ENCODE results near the gene TBX3. TPM values are rescaled to one million over a fixed set of nuclear protein-coding genes. Genes with fewer than 3 reads are reported as not detected.

Gene TBX3
- total and polyA plus RNA-seq, 8 donors = 0.60 to 4.6 (median 1.7) TPM

DNA sequence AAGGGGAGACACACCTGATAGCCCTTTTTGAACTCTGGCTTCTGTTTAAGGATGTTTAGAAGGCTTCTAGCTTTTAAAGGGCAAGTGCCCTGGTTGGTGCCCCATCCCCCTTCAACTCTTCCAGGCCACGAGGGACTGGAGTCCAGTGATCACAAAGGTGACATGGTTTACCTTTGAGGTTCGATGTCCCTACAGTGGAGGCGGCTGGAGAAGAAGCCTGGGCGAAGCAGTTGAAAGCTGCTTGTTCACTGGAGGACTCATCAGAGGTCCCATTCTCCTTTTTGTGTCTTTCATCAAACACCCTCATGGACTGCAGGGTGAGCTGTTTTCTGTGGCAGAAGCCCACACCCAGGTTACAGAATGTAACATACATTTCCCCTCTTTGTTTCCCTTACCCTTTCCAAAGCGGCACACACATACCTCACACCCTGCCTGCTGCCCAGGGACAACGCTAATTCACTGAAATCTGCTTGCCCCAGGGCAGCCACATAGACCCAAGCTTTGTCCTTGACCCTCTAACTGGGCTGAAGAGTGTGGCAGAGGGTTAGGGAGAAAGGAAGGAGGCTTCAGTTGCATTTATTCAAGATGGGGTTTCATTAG lies 7.7 kb downstream of the TBX3 start:
- Histone ChIP-seq H3K27me3 (peaks cover 0 to 69% (median 5%) of the 10 kb centered on the region in 4 donors), H3K4me1 (no peaks in the 10 kb centered on the region), H3K9me3 (no peaks in the 10 kb centered on the region), H3K27ac (no peak overlapping the region), H3K36me3 (no peaks in the 10 kb centered on the region), H3K4me3 (no peak overlapping the region)
- intact Hi-C loops (cut with DNase I) = no loop called here
- FAIRE-seq = no peak
- TF ChIP-seq, protein P1, sequence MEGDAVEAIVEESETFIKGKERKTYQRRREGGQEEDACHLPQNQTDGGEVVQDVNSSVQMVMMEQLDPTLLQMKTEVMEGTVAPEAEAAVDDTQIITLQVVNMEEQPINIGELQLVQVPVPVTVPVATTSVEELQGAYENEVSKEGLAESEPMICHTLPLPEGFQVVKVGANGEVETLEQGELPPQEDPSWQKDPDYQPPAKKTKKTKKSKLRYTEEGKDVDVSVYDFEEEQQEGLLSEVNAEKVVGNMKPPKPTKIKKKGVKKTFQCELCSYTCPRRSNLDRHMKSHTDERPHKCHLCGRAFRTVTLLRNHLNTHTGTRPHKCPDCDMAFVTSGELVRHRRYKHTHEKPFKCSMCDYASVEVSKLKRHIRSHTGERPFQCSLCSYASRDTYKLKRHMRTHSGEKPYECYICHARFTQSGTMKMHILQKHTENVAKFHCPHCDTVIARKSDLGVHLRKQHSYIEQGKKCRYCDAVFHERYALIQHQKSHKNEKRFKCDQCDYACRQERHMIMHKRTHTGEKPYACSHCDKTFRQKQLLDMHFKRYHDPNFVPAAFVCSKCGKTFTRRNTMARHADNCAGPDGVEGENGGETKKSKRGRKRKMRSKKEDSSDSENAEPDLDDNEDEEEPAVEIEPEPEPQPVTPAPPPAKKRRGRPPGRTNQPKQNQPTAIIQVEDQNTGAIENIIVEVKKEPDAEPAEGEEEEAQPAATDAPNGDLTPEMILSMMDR (IDR thresholded peaks at IDR 0.05) = no peak
- 45 to 52% methylated on average over 6 of the region's 6 CpGs for WGBS, 2 donors
- ATAC-seq = no peak
- DNase-seq = no peak

DNA sequence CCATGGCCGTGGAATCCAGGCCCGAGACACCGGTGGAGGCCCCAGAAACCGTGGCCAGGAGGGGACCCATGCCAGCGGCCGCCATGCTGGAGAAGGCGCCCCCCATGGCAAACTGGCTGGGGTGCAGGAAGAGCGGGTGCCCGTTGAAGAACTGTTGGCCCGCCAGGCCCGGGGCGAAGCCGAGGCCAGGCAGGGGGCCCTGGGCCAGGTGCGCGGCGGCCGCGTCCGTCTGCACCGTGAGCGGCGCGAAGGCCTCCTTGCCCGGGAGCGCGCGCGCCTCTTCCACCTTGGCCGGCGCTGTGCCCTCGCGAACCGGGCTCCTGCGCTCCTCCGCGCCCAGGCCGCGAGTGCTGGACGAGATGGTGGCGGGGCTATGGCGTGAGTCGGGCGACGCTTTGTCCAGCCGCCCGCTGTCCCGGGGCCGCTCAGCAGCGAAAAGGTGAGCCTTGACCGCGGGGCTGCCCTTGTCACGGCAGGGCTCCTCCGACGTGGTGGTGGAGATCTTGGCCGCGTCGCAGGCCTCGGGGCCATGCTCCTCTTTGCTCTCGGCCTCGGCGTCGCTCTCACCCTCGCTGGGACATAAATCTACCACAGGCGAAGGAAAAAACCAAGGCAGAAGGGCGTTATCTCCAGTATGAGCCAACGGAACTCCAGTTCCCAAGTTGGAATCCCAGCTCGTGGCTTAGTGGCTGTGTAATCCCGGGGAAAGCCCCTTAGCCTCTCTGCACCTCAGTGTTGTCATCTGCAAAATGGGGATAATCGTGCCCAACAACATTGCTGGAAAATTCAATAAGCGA lies 9.5 kb downstream of the TBX3 start:
- no peak for ATAC-seq
- TF ChIP-seq, protein P1 (IDR thresholded peaks at IDR 0.05) = no peak
- Histone ChIP-seq H3K4me1 (no peaks in the 10 kb centered on the region), H3K36me3 (no peaks in the 10 kb centered on the region), H3K4me3 (no peak overlapping the region), H3K27ac (no peak overlapping the region), H3K27me3 (peaks cover 0 to 73% (median 7%) of the 10 kb centered on the region in 4 donors), H3K9me3 (no peaks in the 10 kb centered on the region)
- no peak for DNase-seq
- FAIRE-seq = no peak
- intact Hi-C loops (cut with DNase I) = no loop called here
- 55 to 56% methylated on average over 66 to 70 of the region's 70 CpGs for WGBS, 2 donors

DNA sequence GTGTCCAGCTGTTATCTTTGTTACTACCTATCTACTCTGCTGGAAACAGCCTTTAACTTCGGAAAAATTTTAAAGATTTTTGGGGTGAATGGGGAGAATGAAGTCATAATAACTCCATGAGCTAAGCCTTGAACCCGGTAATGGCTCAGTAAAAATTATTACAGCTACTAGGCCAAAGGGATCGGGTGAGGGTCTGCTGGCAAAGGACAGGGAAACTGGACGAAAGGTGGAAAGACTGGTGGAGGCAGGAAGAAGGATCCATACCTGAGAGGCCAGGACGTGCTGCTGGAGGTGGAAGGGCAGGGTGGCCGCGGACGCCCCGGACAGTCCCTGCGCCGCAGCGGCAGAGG lies 10.1 kb downstream of the TBX3 start:
- ATAC-seq (no peak), DNase-seq (no peak), FAIRE-seq (no peak)
- Histone ChIP-seq H3K27me3 (peaks cover 0 to 73% (median 10%) of the 10 kb centered on the region in 4 donors), H3K4me3 (no peak overlapping the region), H3K27ac (no peak overlapping the region), H3K4me1 (no peaks in the 10 kb centered on the region), H3K36me3 (no peaks in the 10 kb centered on the region), H3K9me3 (no peaks in the 10 kb centered on the region)
- intact Hi-C loops (cut with DNase I) = no loop called here
- TF ChIP-seq, protein P1 (IDR thresholded peaks at IDR 0.05) = no peak
- 74 to 81% methylated on average over 12 of the region's 12 CpGs for WGBS, 2 donors

DNA sequence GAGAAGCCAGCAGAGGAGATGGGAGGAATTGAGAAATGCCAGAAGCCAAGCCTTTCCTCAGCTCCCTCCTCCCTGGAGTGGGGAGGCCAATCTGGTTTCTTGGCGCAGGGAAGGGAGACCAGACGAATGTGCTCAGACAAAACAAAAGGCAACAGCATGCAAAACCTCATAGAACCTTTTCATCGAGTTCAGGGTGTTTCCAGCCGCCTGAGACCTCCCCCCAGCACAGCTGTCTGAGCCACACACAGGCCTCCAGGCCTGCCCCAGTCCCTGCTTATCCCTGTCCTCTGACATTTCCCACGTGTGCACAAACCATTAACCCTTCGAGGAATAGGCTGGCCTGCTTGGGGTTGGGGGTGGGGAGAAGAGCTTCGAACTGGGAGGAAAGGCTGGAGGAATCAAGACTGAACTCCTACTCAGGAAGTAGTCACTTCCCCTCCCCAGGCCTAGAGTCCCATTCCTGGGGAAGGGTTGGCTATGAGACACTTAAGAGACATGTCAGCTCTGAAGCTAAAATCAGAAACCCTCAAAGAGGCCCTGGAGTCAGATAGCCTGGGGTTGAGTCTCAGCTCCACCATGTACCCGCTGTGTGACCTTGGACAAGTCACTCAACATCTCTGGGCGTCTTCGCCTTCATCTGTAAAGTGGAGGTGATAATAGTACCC lies 10.7 kb downstream of the TBX3 start:
- DNase-seq (no peak), ATAC-seq (peak in 2 of 4 donors; percentile 15 to 35), FAIRE-seq (no peak)
- peaks cover 0 to 74% (median 10%) of the 10 kb centered on the region in 4 donors for H3K27me3 ChIP-seq
- 56 to 57% methylated on average over 10 of the region's 10 CpGs for WGBS, 2 donors
- H3K27ac ChIP-seq = no peak overlapping the region
- TF ChIP-seq, protein P1 (IDR thresholded peaks at IDR 0.05) = no peak
- no peak overlapping the region for H3K4me3 ChIP-seq
- H3K9me3 ChIP-seq = no peaks in the 10 kb centered on the region
- H3K36me3 ChIP-seq = no peaks in the 10 kb centered on the region
- intact Hi-C loops (cut with DNase I) = no loop called here
- peaks cover 0 to 3% (median 0%) of the 10 kb centered on the region in 3 donors for H3K4me1 ChIP-seq
